Gastrocnemius medialis (tissue), 4 donors: ENCODE results near the gene MYT1.

ENCODE experiments used
- POLR2A ChIP-seq, 2 donors: fragments of 450-650 bp; IDR thresholded peaks; one replicate each; pipeline ENCODE4 v1.6.1; 2017; ENCODE audit warnings: antibody characterized with exemption in 2 of 2, mild to moderate bottlenecking in 2 of 2, moderate library complexity in 2 of 2
- TF ChIP-seq, protein P1 (sequence below), 5 experiments: fragments of 450-650 bp in 3 of 5; fragments of 200-600 bp in 2 of 5; sonication (generic) in 2 of 5; IDR thresholded peaks in 4 of 5; conservative IDR thresholded peaks in 1 of 5; 1 replicate in 4 of 5; 2 replicates in 1 of 5; pipeline ENCODE4 v1.5.1; 2016 to 2019; ENCODE audit warnings: antibody characterized with exemption in 5 of 5, mild to moderate bottlenecking in 3 of 5, moderate library complexity in 3 of 5

- TF ChIP-seq, protein P1, sequence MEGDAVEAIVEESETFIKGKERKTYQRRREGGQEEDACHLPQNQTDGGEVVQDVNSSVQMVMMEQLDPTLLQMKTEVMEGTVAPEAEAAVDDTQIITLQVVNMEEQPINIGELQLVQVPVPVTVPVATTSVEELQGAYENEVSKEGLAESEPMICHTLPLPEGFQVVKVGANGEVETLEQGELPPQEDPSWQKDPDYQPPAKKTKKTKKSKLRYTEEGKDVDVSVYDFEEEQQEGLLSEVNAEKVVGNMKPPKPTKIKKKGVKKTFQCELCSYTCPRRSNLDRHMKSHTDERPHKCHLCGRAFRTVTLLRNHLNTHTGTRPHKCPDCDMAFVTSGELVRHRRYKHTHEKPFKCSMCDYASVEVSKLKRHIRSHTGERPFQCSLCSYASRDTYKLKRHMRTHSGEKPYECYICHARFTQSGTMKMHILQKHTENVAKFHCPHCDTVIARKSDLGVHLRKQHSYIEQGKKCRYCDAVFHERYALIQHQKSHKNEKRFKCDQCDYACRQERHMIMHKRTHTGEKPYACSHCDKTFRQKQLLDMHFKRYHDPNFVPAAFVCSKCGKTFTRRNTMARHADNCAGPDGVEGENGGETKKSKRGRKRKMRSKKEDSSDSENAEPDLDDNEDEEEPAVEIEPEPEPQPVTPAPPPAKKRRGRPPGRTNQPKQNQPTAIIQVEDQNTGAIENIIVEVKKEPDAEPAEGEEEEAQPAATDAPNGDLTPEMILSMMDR (IDR thresholded peaks at IDR 0.05 in 4 of 5, conservative IDR thresholded peaks at IDR 0.05 in 1 of 5), result no peak
- no peak for TF ChIP-seq POLR2A (IDR thresholded peaks at IDR 0.05)
These were observed 11.3 kb upstream of the MYT1 start for GRCh38 chr20:64152906-64153305.
